GM13976 (cell line): ENCODE results near the gene ESAM.
A peak's percentile ranks its signal among the peaks of the same experiment; 100 is the strongest.

Experiments
- DNase-seq: peaks from one replicate; pipeline ENCODE4 v3.0.0; 2012; ENCODE audit warnings: low spot score
- CTCF ChIP-seq: IDR thresholded peaks from 2 replicates; pipeline ENCODE4 v1.5.1; 2012; ENCODE audit warnings: borderline replicate concordance, mild to moderate bottlenecking; ENCODE audit not compliant: insufficient read depth; ENCODE audit errors: extremely low read depth, missing control alignments, control extremely low read depth
- in situ Hi-C: fragments of 300-500 bp; cut with MboI; formaldehyde crosslinking; loops from one replicate; pipeline ENCODE4 v1.12.0; 2022; ENCODE audit warnings: low sequenced_read_pairs, mixed read lengths, inconsistent platforms; ENCODE audit not compliant: unreplicated experiment

The ESAM gene

DNA sequence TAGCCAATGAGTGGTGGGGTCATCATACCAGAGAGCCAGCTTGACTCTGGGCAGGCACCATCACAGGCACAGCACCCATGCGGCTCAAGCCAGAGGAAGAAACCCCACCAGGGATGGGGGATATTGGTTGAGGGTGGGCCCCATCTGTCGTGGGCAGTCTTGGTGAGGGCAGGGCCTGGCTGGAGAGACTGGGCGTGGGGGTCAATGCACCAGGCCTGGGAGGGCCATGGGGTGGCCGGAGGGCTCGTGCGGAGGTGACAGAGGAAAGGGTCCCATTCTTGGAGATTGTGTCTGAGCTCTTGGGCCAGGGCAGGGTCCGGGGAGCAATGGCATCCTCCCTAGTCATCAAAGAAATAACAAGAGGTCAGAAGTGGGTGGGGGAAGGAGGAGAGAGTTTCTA, 8.5 kb downstream of the ESAM start:
- in situ Hi-C loops = no loop called here
- TF ChIP-seq CTCF = no peak
- DNase-seq = no peak

- TF ChIP-seq CTCF = no peak
- DNase-seq = peak; percentile 24
- in situ Hi-C loops = no loop called here
Measured at GRCh38 chr11:124753205-124753604, 8.9 kb downstream of the ESAM start.

DNA sequence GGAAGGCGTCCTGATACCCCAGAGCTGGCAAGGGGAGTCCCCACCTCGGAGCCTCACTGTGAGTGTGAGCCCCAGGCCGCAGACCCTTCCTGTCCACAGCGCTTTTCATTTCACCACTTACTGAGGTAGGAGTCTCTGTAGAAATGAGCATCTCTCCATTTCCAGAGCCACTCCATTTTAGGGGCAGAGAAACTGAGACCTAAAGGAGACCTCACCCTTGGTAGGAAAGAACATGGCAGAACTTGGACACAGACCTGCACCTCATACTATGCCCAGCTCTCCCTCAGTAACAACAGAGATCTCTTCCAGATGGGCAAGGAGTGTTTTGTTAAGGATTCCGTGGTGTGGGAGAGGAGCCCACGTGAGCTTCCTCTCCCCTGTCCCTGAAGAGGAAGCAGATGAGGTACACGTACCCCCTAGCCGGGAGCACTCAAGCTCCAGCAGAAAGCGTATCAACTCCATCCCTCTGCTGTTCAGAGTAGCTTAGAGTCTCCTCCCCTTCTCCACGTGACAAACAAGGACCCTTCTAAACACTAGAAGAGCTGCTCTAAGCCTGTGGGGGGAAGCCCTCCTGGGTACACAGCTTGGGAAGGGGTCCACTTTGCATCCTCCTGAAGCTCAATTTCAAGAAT, 9.5 kb downstream of the ESAM start:
- no peak for DNase-seq
- in situ Hi-C loops = no loop called here
- no peak for TF ChIP-seq CTCF

- in situ Hi-C loops = no loop called here
- no peak for DNase-seq
- no peak for TF ChIP-seq CTCF
Measured at GRCh38 chr11:124751741-124752470, 10.2 kb downstream of the ESAM start, which contains the start of gene VSIG2. Gene VSIG2 (minus strand): TSS chr11:124752255. CDS start chr11:124752137, 118 bp downstream.

DNA sequence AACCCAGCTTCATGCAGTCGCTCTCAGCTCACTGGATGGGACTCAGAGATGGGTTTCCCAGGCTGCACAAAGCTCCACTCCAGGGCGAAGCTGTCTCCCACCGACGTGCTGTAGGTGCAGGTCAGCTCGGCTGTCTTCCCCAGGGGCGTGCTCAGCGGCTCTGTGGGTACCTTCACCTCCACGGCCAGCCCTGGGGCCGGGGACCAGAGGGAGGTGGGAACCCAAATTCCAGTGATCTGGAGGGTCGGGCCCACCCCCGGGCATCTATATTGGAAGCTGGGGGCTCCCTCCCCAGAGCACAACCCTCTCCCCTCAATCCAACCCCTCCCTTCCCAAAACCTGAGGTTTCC, 10.7 kb downstream of the ESAM start:
- no peak for TF ChIP-seq CTCF
- DNase-seq = peak; percentile 21
- in situ Hi-C loops = no loop called here

DNA sequence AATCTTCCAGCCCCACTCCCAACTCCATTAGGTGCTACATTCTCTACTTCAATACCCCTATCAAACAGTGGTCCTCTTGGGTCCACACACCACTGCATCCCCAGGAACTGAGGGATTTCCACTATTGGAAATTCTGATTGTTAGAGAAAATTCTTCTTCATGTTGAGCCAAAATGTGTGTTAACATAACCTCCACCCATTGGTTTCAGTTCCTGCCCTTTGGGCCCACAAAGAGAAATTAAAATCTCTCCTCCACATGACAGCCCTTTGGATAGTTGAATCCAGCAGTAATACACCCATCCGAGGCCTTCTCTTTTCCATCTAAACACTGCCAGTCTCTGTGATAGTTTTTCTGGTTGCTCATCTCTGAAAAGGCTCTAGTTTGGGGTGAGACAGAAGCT, 12.2 kb downstream of the ESAM start:
- DNase-seq = no peak
- in situ Hi-C loops = no loop called here

More for the DNA sequence above, 12.2 kb downstream of the ESAM start:
- no peak for TF ChIP-seq CTCF
